HG03060 (cell line): ENCODE data around the gene PRSS2.
A peak's percentile ranks its signal among the peaks of the same experiment; 100 is the strongest.

Experiments
- ATAC-seq: cut with Tn5 transposase; IDR thresholded peaks from one replicate; pipeline ENCODE4 v1.9.1; 2021; ENCODE audit warnings: low read depth, moderate number of reproducible peaks; ENCODE audit not compliant: unreplicated experiment

The PRSS2 gene

DNA sequence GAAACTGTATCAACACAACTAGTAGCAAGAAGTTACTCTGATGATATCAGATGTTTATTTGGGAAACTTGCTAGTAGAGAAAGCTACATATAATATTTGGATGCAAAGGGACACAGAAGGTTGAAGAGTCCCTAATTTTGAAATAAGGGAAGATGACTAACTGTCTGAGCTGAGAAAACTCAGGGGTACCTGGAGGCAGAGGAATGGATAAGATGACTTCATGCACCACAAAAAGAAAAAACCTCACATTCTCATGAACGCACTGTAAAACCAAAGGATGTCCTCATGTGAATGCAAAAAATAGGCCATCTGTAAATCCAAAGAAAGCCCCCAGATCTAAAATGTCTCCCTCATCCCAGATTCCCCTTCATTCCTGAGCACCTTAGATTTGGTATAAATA, 29.3 kb downstream of the PRSS2 start:
- no peak for ATAC-seq

DNA sequence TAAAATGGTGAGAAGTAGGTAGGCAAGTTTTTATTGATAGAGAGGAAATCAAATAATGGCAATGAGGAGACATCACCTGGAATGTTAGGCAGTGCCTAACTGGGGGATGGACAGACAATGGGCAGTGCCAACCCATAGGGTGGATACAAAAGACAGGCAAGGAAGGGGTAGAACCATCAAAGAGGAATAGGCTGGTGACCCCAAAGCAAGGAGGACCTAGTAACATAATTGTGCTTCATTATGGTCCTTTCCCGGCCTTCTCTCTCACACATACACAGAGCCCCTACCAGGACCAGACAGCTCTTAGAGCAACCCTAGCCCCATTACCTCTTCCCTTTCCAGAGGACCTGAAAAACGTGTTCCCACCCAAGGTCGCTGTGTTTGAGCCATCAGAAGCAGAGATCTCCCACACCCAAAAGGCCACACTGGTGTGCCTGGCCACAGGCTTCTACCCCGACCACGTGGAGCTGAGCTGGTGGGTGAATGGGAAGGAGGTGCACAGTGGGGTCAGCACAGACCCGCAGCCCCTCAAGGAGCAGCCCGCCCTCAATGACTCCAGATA, 30.0 kb downstream of the PRSS2 start:
- no peak for ATAC-seq

- no peak for ATAC-seq
Measured at GRCh38 chr7:142801601-142802295, 31.0 kb downstream of the PRSS2 start.

- ATAC-seq, result no peak
Measured at GRCh38 chr7:142802301-142802700, 31.5 kb downstream of the PRSS2 start.

DNA sequence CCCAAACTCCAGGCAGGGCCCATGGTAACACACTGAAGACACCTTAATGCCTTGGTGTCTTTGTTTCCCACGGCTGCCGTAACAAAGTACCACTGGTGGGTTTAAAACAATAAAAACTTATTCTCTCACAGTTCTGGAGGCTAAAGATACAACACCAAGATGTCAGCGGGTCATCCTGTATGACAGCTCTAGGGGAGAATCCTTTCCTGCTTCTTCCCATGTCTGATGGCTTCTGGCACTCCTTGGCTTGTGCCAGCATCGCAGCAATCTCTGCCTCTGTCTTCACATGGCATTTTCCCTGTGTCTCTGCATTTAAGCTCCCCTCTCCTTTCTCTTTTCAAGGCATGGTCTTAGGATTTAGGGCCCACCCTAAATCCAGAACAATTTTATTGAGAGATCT, 33.1 kb downstream of the PRSS2 start:
- ATAC-seq, result no peak

DNA sequence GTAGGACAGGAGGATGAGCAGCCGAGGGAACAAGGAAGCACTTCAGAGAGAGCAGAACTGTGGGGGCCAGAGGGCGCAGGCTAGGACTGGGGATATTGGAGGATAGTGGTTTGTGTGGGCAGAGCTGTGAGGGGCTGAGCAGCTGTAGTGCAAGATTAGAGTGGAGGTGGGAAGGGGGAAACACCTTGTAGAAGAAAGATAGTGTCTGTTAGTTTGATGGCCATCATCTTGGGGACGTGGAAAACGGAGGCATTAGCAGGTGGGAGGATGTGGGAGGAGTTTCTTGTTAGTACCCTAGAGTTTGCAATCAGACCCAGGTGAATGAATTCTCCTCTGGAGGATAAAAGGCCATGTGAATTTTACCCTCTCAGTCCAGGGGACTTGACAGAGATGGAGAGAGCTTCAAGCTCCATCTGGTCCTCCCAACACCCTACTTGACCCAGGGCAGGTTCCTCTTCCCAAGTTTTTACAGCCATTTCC, 34.0 kb downstream of the PRSS2 start:
- no peak for ATAC-seq

GRCh38 chr7:142805350-142806021, 34.7 kb downstream of the PRSS2 start:
- ATAC-seq, result no peak

DNA sequence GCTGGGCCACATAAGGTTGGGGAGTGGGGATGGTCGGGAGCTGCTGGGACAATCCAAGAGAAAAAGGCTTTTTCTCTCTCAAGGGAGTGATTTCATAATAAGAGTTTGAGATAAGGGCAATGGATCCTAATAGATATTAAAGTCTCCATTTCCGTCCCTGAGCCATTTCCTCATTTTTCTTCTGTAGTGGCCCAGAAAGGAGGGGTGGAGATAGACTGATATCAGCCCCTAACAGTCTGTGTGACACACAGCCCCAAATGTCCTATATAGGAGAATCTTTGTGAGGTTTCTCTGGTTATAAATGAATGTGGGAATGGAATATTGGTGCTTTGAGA, 35.2 kb downstream of the PRSS2 start:
- ATAC-seq, result no peak

GRCh38 chr7:142806957-142807356, 36.2 kb downstream of the PRSS2 start:
- no peak for ATAC-seq

DNA sequence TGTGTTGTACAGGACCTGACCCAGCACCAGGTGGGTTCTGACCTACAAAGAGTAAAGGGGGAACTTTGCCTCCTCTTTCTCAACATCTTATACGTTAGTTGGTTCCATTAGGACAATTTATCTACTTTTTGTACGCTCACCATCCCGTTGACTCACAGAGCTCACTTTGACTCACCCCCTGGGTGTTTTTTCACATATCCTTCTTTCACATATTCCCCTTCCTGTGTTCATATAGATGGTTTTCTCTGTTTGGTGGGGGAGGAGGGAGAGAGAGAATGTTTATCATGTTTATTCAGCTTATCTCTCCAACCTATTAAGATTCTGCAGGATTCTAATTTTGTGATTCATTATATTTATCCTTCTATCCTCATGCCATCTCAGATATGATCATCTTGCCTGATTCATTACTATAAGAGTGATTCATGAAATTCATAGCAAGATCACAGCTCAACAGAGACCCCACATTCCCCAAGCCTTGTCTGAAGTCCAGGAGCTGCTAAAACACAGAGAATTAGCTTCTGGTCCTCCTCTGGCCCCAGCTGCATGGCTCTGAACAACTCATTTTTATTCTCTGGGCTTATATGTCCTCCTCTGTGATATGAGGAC, 37.2 kb downstream of the PRSS2 start:
- no peak for ATAC-seq

DNA sequence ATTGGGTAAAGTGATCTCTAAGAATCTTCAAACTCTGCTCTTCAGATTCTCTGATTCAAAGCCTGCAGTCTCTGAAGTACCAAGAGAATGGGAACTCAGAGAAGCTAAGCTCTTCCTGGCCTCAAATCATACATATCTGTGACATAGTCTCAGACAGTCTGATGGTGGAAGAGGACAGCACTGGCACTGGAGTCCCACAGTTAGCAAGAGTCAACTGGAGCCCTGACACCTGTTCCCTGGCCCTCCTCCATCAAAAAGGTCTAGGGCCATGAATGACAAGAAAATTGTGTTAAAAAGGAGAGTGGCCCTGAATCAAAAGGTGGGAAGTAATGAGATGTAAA, 37.7 kb downstream of the PRSS2 start:
- peak; percentile 11 for ATAC-seq

DNA sequence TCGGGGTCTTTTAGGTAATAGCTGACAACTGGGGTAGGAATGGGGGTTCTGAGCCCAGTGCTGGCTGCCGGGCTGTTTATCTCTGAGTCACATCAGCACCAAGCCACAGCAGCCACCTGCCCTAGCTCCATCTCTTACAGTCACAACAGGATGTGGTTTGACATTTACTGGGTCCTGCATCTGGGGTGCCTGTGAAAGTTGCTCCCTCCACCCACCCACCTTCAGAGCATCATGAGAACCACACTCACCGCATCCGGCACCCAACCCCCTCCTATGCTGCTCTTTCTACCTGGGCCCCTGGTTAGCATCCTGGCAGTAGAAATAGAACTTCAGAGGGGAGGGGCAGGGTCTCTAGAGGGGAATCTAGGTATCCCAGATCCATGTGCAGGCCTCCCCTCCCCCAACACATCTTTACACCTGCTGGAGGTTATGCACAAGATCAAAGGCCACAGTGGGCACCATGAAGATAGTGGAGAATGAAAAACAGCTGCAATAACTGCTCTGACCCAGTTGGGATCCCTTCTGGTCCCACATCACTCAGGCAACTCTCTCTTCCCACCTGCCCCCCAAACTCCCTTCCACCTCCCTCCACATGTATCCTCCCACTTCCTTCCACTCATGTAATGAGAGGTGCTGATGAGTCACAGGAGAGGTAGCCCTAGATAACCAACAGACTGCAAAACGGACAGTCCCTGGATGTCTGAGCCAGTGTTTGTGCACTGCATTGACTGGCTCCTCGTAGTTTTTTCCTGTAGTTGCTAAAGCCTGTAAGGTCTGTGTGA, 38.2 kb downstream of the PRSS2 start:
- ATAC-seq, result peak; percentile 83

DNA sequence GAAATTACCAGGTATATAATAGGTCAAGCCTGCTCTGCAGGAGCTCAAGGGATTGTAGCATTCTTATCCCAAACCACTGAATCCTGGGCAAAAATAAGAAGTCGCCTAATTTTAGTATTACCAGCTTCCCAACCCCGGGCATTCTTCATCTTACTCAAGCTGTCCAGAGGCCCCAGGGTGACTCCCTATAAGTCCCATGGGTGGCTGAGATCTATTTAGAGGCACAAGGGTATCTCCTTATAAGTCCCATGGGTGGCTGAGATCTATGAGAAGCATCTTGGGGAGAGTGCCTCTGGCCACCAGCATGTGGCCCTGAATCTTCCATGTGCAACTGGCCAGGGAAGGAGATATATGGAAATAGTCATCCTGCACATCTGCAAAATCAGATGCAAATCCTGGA, 38.9 kb downstream of the PRSS2 start:
- ATAC-seq, result no peak

DNA sequence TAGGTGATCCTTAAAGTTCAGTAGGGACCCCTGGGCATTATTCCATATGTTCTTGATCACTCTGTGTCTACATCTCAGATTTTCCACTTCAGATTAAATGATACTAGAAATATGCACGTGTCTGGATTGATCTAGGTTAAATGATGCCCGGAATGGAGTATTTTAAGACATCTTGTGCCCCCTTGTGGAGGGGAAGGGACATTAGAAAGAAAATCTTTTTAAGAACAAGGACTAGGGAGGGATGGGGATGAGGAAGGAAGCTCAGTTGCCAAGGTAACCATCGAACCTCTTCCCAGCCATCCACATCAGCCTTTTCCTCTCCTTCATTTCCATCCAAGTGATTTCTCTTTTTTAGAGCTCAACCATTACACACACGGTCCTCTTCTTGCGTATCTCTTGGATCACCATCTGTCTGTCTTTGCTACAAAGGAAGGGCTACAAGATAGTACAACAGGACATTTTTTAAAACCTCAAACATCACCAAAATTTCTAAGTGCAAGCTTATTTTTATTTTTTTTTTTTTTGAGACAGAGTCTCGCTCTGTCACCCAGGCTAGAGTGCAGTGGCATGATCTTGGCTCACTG, 40.5 kb downstream of the PRSS2 start:
- ATAC-seq, result no peak

- ATAC-seq, result no peak
Measured at GRCh38 chr7:142812437-142813215, 41.9 kb downstream of the PRSS2 start.

GRCh38 chr7:142813226-142813625, 42.5 kb downstream of the PRSS2 start:
- no peak for ATAC-seq

DNA sequence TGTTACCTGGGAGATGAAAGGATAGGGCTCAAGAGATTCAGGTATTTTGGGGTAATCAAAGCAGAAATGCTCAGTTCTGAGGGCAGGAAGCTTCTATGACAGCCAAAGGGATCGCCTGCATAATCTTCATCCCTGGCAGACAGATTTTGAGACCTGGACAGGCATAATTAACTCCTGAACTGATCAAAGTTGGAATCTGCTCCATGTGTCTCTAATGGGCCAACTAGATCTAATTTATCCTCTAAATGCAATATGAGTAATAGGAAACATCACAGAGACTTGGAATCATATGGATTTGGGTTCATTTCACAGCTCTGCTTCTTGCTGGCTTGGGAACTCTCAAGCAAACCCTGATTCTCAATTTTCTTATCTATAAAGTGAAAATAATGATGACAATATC, 42.9 kb downstream of the PRSS2 start:
- no peak for ATAC-seq

GRCh38 chr7:142814451-142814850, 43.7 kb downstream of the PRSS2 start:
- ATAC-seq, result no peak

GRCh38 chr7:142815134-142815533, 44.4 kb downstream of the PRSS2 start:
- ATAC-seq, result no peak

- ATAC-seq, result no peak
Measured at GRCh38 chr7:142817506-142817905, 46.7 kb downstream of the PRSS2 start.
